VCaP (cell line): ENCODE measurements around the gene GRIN3A.

ENCODE experiments used
- H3K27ac ChIP-seq: fragments of 450-650 bp; 2 replicates; pipeline ENCODE4 v1.5.1; 2017
- CTCF ChIP-seq: fragments of 450-650 bp; conservative IDR thresholded peaks from 2 replicates; pipeline ENCODE4 v1.5.1; 2017; ENCODE audit warnings: mild to moderate bottlenecking, moderate library complexity

Gene GRIN3A

GRCh38 chr9:101620452-101620851, 118.0 kb downstream of the GRIN3A start:
- TF ChIP-seq CTCF = no peak
- H3K27ac ChIP-seq = no peak overlapping the region

GRCh38 chr9:101618698-101619097, 119.7 kb downstream of the GRIN3A start:
- TF ChIP-seq CTCF = no peak

GRCh38 chr9:101605547-101605946, 132.9 kb downstream of the GRIN3A start:
- H3K27ac ChIP-seq = no peak overlapping the region
- TF ChIP-seq CTCF = no peak

More at GRCh38 chr9:101618698-101619097, 119.7 kb downstream of the GRIN3A start:
- H3K27ac ChIP-seq = no peak overlapping the region

GRCh38 chr9:101604296-101604695, 134.2 kb downstream of the GRIN3A start:
- no peak for TF ChIP-seq CTCF
- H3K27ac ChIP-seq = no peak overlapping the region

- H3K27ac ChIP-seq = no peak overlapping the region
- peak; percentile 83 for TF ChIP-seq CTCF
These were observed 136.3 kb downstream of the GRIN3A start for GRCh38 chr9:101601904-101602765.

- TF ChIP-seq CTCF = no peak
- no peak within 1 kb of the TSS for H3K27ac ChIP-seq
These were observed 143.7 kb downstream of the GRIN3A start, which contains the start of gene PPP3R2 for GRCh38 chr9:101594796-101595195. TSS of gene PPP3R2 (minus strand) at chr9:101594969. CDS start at chr9:101594921, 48 bp downstream.

- no peak overlapping the region for H3K27ac ChIP-seq
- TF ChIP-seq CTCF = no peak
These were observed 145.1 kb downstream of the GRIN3A start for GRCh38 chr9:101593345-101593744.
